Suppressor macrophage treated with lipopolysaccharide for 4 hours (primary cell): Measurements from ENCODE around the gene CENATAC.
A peak's percentile ranks its signal among the peaks of the same experiment; 100 is the strongest.
"Not testable (repeated sequence)": the region's sequence is repeated elsewhere in the genome, so short reads cannot be mapped to it uniquely, and the experiment has no call there.

Experiments
- DNase-seq: peaks from one replicate; pipeline ENCODE4 v3.0.0-alpha.2; 2020

Gene CENATAC, protein sequence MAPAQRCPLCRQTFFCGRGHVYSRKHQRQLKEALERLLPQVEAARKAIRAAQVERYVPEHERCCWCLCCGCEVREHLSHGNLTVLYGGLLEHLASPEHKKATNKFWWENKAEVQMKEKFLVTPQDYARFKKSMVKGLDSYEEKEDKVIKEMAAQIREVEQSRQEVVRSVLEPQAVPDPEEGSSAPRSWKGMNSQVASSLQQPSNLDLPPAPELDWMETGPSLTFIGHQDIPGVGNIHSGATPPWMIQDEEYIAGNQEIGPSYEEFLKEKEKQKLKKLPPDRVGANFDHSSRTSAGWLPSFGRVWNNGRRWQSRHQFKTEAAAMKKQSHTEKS

DNA sequence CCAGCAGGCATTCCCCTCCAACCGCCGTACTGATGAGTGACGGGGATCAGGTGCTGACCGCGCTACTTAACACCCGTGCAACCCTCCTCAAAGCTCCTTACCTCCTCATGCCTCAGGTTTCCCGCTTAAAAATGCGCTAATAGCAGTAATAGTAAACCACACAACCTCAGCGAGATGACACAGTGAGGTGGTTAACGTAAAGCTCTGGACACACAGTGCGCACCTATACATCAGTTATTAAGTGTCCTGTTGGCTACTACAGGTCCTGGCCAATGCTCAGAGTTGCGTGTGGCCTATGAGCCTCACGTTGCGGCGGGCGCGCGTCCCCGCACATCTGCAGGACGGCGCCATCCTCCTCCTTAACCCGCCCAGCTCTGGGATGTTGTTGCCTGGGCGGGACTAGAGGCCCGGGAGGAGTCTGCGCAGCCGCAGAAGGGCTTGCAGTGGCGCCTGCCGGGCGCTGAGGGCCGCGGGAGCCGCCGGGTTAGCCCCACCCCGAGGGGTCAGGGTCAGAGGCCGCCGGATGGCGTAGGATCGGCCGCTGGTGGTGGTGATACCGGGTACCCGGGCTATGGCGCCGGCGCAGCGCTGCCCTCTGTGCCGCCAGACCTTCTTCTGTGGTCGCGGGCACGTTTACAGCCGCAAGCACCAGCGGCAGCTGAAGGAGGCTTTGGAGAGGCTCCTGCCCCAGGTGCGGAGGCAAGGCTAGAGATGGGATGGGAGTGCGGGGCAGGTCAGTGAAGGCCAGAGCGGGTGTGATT, at the start of gene CENATAC:
CENATAC (plus strand) TSS at position 512 of the 761 bp plus-strand sequence; CDS start at position 572, 60 bp downstream.
- DNase-seq: peak; percentile 98

DNA sequence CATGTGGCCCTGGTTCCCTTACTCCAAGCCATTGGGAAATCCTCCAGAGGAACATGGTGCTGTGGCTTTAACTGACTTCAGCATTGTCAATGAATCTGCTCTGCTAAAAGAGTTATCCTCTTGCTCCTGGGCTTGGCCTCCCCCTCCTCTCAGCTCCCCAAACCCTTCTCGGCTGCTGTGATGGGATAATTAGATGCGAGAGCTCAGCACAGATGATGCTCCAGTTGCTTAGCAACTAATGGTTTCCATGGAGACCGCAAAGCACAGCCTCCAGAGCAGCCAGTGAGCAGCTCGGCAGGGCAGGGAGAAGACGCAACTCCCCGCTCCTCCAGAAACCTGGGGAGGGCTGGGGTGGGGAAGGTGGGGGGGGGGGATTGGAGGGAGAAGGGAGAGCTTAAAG, 44.7 kb upstream of the CENATAC start:
- no peak for DNase-seq

DNA sequence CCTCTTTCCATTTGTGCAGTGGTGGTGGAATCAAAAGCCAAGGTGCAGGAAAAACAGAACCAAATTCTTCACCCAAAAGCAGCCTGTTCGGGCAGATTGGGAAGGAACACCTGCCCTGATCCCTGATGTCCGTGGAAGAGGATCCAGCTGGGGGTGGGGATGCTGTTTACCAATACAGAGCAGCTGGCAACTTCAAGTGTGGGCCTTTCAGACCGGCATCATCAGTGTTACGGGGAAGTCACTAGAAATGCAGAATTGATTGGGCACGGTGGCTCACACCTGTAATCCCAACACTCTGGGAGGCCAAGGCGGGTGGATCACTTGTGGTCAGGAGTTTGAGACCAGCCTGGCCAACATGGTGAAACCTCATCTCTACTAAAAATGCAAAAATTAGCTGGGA, 44.0 kb upstream of the CENATAC start:
- not testable (repeated sequence) for DNase-seq

DNA sequence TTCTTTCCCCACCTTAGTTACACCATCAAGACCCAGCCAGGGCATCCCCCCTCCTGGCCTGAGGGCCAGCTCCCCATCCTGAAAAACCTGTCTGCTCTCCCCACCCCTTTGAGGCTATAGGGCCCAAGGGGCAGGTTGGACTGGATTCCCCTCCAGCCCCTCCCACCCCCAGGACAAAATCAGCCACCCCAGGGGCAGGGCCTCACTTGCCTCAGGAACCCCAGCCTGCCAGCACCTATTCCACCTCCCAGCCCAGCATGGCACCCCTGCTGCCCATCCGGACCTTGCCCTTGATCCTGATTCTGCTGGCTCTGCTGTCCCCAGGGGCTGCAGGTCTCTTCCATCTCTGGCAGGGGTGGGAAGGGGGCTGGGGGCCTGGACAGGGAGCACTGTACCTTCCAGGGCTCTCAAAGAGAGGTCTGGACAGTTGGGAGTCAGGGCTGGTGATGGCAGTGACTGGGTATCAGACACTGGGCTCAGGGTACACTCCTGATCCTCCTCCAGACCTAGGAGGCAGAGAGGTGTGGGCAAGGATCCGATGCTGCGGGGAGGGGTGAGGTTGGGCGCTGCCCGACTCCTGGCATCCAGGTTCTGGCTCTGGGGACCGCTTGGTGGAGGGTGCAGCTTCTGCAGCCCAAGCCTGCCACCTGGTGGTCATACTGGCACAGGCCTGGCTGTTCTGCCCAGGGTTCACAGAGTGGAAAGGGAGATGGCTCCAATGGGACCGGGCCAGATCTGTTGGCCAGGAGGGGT, 41.7 kb upstream of the CENATAC start, which contains the start of gene UPK2:
UPK2 (plus strand) TSS at position 205 of the 753 bp plus-strand sequence; CDS start at position 258, 53 bp downstream.
- peak; percentile 91 for DNase-seq

DNA sequence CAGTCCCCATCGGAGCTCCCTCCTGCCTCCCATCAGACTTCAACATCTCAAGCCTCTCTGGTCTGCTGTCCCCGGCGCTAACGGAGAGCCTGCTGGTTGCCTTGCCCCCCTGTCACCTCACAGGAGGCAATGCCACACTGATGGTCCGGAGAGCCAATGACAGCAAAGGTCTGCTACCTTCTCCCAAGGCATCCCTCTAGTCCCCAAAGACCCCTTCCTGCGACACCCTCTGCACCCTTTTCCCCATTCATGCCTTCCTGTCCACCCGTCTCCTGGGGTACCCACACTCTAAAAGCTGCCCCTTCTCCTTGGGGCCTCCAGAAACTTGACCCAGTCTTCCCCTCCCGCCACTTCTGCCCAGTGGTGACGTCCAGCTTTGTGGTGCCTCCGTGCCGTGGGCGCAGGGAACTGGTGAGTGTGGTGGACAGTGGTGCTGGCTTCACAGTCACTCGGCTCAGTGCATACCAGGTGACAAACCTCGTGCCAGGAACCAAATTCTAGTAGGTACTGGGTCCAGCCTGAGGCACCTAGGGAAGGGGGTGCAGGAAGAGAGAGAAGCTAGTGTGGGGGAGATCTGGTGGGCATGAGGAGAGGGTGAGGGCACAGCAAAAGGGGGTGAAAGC, 41.0 kb upstream of the CENATAC start:
- no peak for DNase-seq

DNA sequence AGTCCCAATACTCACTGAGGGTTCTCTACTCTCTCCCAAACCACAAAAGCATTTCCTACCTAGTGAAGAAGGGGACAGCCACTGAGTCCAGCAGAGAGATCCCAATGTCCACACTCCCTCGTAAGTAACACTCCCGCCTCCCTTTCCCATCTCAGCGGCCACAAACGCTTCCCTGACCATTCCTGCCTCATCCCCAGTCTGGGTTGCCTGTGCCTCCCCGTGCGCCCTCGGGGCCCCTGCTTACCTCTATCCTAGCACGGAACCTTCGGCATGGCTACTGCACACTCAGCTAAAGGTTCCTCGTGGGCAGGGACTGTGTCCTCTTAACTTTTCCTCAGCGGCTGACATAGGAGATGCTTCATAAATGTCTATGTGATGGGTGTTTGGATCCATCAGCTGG, 40.4 kb upstream of the CENATAC start:
- DNase-seq: no peak

DNA sequence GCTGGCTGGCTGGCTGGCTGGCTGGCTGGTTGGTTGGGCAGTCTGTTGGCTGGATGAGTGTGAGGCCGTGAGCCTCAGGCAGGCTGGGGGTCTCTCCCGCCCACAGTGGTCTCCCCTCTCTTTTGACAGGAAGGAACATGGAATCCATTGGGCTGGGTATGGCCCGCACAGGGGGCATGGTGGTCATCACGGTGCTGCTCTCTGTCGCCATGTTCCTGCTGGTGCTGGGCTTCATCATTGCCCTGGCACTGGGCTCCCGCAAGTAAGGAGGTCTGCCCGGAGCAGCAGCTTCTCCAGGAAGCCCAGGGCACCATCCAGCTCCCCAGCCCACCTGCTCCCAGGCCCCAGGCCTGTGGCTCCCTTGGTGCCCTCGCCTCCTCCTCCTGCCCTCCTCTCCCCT, 40.0 kb upstream of the CENATAC start:
- no peak for DNase-seq

DNA sequence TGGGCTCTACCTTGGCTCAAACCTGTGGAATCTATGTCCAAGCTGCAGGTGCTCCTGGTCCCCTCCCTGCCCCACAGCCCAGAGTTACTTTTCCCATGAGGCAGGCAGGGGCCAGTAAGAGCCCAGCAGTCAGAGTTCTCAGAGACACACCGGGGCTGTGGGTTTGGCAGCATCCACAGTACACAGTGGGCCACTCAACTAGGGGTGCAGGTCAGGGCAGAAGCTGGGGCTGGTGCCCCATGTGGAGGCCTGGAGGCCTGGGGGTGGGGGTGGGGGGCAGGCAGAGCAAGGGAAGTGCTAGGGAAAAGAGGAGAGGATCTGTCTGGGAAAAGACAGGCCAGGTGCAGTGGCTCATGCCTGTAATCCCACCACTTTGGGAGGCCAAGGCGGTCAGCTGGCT, 39.4 kb upstream of the CENATAC start:
- DNase-seq: no peak

DNA sequence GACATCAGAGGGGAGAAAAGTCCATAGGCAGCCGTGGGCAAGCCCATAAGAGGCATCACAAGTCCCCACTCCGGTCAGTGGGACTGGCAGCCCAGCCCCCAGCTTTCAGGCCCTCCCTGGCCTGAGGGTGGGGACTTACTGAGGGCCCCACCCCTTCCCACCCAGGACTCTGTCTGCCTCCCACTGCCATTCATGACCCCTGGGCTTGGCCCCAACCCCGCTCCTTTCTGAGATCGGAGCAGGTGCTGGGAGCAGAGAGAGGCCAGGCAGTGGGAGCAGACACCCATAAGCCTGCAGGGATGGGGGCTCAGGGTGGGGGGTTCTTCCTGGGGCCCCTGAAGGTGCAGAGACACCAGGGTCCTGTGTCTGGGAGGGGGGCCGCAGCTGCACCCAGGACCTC, 36.7 kb upstream of the CENATAC start:
- no peak for DNase-seq

DNA sequence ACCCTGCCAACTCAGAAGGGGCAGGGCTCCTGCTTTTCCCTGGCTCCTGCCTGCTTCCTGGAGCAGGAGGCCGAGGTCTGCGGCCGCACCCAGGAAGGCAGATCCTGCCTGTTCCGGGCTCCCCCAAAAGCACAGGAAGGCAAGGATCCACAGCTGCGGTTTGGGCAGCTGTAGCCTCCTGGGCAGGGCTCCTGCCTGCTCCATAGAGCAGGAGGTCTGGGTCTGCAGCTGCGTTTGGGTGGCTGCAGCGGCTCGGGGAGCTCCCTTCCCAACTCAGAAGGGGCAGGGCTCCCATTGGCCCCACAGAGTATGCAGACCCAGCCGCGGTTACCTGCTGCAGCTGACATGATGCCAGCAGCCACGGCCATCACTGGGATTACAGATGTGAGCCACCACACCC, 36.3 kb upstream of the CENATAC start:
- no peak for DNase-seq

DNA sequence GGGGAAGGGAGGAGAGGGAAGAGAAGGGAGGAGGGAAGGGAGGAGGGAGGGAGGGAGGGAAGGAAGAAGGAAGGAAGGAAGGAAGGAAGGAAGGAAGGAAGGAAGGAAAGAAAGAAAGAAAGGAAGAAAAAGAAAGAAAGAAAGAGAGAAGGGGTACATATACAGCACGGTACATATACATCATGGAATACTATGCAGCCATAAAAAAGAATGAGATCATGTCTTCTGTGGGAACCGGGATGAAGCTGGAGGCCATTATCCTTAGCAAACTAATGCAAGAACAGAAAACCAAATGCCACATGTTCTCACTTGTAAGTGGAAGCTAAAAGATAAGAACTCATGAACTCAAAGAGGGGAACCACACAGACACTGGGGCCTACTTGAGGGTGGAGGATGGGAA, 28.4 kb upstream of the CENATAC start:
- not testable (repeated sequence) for DNase-seq

DNA sequence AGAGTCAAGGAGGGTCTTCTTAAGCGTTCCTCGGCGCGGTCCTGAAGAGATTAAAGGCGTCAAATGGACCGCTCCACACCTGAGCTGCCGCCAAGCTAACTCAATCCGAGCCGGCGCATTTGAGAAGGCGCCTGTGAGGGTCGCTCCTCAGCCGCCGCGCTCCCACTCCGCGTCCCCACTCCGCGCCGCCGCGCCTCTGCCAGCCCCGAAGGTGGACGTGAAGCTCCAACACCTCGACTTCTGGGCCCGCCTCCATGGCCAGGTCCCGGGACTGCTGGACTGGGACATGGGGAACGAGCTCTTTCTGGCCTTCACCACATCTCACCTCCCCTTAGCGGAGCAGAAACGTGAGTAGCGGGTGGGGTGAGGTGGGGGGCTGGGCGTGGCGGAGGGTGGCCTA, 26.3 kb upstream of the CENATAC start, which contains the start of gene FOXR1:
FOXR1 (plus strand) TSS at position 116 of the 400 bp plus-strand sequence; CDS start at position 287, 171 bp downstream.
- DNase-seq: no peak

DNA sequence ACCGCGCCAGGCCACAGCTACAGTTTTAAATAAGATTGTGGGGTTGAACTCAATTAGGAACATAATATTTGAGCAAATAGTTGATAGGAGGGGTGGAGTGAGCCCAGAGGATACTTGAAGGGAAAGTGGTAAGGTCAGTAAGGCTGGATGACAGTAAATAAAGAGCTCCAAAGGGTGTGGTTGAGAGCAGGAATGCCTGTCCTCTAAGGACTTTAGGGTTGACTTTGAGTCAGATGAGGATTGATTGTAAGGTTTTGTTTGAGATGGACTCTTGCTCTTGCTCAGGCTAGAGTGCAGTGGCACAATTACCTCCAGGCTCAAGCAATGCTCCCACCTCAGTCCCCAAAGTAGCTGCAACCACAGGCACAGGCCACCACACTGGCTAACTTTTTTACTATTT, 24.0 kb upstream of the CENATAC start:
- no peak for DNase-seq

DNA sequence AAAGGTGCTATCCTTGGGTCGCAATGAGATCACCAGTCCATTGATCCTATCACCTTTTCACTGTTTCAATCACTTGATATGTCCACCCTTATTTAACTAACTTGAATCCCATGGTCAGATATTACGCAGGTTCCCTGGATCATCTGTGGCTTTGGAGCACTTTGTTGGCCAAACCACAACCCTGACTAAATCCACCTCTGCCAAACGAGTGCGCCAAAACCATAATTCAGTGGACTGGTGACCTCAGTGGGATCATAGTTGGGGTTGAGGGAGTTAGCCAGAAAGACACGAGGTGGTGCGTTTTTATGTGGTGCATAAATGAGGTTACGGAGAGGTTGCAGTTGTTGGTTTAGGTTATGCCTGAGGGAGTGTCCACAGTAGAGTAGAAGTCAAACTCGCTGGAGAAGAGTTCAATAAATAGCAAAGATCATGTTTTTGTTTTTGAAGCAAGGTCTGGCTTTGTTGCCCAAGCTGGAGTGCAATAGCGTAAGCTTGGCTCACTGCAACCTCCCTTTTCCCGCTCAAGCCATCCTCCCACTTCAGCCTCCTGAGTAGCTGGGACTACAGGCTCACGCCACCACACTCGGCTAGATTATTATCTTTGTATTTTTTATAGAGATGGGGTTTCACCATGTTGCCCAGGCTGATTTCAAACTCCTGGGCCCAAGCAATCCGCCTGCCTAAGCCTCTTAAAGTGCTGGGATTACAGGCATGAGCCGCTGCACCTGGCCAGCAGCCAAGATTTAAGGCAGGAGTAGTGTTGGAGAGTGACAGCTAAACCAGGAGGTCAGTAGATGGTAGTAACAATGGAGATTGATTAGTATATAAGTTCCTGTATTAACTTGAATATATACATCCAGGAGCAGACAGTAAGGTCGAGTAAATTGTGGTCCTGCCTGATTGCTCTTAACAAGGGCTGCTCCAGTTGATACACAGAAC, 21.9 kb upstream of the CENATAC start:
- no peak for DNase-seq

DNA sequence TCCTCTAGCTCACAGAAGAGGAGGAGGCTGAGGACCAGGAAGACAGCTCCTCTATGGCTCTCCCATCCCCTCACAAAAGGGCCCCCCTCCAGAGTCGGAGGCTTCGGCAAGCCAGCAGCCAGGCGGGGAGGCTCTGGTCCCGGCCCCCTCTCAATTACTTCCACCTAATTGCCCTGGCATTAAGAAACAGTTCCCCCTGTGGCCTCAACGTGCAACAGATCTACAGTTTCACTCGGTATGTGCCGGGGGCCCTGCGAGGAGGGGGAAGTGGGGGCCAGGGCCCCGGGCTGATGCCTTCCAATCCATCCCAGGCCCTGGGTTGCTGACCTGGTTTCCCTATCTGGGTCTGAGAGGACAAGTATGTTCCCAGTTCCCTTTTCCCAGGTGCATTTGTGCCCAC, 18.5 kb upstream of the CENATAC start:
- DNase-seq: no peak

DNA sequence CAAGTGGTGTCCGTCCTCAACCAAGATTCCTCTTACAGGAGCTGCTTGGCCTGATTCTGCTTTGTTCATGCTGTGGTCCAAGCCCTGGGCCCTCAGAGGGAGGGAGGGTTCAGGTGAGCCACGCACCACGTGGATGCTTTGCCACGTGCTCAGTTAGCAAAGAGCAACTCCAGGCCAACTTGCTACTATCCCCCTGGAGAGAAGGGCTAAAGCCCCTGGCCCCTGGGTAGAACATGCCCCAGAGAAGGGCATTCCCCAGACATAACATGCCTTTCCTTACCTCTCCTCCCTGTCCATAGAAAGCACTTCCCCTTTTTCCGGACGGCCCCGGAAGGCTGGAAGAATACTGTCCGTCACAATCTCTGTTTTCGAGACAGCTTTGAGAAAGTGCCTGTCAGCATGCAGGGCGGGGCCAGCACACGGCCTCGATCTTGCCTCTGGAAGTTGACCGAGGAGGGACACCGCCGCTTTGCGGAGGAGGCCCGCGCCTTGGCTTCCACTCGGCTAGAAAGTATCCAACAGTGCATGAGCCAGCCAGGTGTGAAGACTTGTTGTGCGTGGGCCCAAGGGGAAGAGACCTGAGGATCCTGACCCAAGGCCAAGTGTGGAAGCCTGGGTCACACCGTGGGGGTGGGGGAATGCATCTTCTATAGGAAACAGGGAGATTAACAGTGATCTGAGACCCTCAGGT, 17.6 kb upstream of the CENATAC start:
- peak; percentile 64 for DNase-seq

DNA sequence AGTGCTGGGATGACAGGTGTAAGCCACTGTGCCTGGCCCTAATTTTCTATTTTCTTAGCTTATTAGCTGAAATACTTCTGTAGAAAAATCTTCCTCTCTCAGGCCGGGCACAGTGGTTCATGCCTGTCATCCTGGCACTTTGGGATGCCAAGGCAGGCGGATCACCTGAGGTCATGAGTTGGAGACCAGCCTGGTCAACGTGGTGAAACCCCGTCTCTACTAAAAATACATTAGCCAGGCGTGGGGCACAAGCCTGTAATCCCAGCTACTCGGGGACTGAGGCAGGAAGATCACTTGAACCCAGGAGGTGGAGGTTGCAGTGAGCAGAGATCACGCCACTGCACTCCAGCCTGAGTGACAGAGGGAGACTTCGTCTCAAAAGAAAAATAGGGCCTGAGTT, 13.6 kb upstream of the CENATAC start:
- not testable (repeated sequence) for DNase-seq

DNA sequence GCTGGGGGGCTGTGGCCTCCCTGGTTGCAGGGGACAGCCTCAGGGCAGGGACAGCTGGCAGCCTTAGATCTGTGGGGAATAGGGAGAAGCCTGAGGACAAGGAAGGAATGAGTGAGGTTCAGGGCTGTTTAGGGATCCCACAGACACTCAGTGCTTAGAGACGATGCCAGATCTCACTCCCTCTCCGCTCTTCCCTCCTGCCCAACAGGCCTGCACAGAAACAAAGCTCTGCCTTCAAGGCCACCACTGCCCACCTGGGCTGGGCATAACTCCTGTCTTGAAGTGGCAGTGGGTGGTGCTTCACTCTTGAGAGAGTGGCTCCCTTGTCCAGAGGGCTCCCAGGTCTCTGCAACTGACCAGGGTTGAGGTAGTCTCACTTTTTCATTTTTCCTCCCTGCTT, 13.1 kb upstream of the CENATAC start:
- no peak for DNase-seq

DNA sequence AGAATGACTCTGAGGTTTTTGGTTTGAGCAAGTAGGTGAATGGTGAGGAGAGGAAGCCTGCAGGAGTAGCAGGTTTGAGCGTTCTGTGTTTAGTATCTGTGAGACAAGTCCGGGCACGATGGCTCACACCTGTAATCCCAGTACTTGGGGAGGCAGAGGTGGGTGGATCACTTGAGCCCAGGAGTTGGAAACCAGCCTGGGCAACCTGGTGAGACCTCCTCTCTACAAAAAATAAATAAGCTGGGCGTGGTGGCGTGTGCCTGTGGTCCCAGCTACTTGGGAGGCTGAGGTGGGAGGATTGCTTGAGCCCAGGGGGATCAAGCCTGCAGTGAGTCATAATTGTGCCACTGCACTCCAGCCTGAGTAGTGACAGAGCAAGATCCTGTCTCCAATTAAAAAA, 9.7 kb upstream of the CENATAC start:
- DNase-seq: no peak

DNA sequence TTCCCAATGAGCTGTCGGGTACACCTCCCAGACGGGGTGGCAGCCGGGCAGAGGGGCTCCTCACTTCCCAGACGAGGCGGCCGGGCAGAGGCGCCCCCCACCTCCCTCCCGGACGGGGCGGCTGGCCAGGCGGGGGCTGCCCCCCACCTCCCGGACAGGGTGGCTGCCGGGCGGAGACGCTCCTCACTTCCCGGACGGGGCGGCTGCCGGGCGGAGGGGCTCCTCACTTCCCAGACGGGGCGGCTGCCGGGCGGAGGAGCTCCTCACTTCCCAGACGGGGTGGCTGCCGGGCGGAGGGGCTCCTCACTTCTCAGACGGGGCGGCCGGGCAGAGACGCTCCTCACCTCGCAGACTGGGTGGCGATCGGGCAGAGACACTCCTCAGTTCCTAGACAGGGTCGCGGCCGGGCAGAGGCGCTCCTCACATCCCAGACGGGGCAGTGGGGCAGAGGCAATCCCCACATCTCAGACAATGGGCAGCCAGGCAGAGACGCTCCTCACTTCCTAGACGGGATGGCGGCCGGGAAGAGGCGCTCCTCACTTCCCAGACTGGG, 6.4 kb upstream of the CENATAC start:
- DNase-seq: not testable (repeated sequence)
